Measurements from ENCODE around the gene GZMM.

GRCh38 chr19:531753-532560 lies 11.9 kb upstream of the GZMM start, which contains the start of gene CDC34:
- no peak for TF ChIP-seq POLR2A (IDR thresholded peaks at IDR 0.05)
- no peak for TF ChIP-seq CTCF (IDR thresholded peaks at IDR 0.05)
